NCI-H748 (cell line): ENCODE data around the gene CCDC88B.
A peak's percentile ranks its signal among the peaks of the same experiment; 100 is the strongest.

Experiments
- DNase-seq: peaks from one replicate; lab custom pipeline; 2025; ENCODE audit not compliant: unreplicated experiment; lab: John Stamatoyannopoulos, UW

CCDC88B gene

GRCh38 chr11:64359712-64360445 is 19.9 kb downstream of the CCDC88B start:
- peak; percentile 73 for DNase-seq

GRCh38 chr11:64360448-64360921 is 20.5 kb downstream of the CCDC88B start:
- peak; percentile 45 for DNase-seq

- DNase-seq, result no peak
These were observed 21.7 kb downstream of the CCDC88B start for GRCh38 chr11:64361659-64362058.

GRCh38 chr11:64362339-64362738 is 22.3 kb downstream of the CCDC88B start:
- DNase-seq, result no peak

GRCh38 chr11:64364435-64364834 is 24.4 kb downstream of the CCDC88B start:
- DNase-seq, result no peak

- no peak for DNase-seq
These were observed 24.9 kb downstream of the CCDC88B start for GRCh38 chr11:64364911-64365310.

GRCh38 chr11:64366751-64367150 is 26.7 kb downstream of the CCDC88B start:
- no peak for DNase-seq

GRCh38 chr11:64367931-64368672 is 28.1 kb downstream of the CCDC88B start:
- no peak for DNase-seq

GRCh38 chr11:64368673-64369074 is 28.7 kb downstream of the CCDC88B start:
- no peak for DNase-seq

- DNase-seq, result no peak
These were observed 29.7 kb downstream of the CCDC88B start for GRCh38 chr11:64369440-64370421.

GRCh38 chr11:64371201-64371600 is 31.2 kb downstream of the CCDC88B start:
- DNase-seq, result no peak

GRCh38 chr11:64372021-64372420 is 32.0 kb downstream of the CCDC88B start:
- DNase-seq, result no peak

- DNase-seq, result peak; percentile 98
These were observed 33.0 kb downstream of the CCDC88B start for GRCh38 chr11:64372802-64373597.

GRCh38 chr11:64373598-64373974 is 33.6 kb downstream of the CCDC88B start:
- no peak for DNase-seq

GRCh38 chr11:64376071-64376470 is 36.1 kb downstream of the CCDC88B start:
- no peak for DNase-seq

GRCh38 chr11:64378335-64378880 is 38.4 kb downstream of the CCDC88B start:
- no peak for DNase-seq

GRCh38 chr11:64379160-64379559 is 39.2 kb downstream of the CCDC88B start:
- DNase-seq, result no peak

GRCh38 chr11:64379817-64380709 is 40.1 kb downstream of the CCDC88B start:
- DNase-seq, result no peak

- DNase-seq, result no peak
These were observed 41.3 kb downstream of the CCDC88B start for GRCh38 chr11:64381350-64381749.
